ENCODE results near the gene ZNF552.
A peak's percentile ranks its signal among the peaks of the same experiment; 100 is the strongest.
"Not testable (repeated sequence)": the region's sequence is repeated elsewhere in the genome, so short reads cannot be mapped to it uniquely, and the experiment has no call there.

ZNF552 gene

GRCh38 chr19:57814505-57815246 lies at the start of gene ZNF552:
TSS of gene ZNF552 (minus strand) at chr19:57814913. CDS start at chr19:57814743, 170 bp downstream.
- H3K4me3 ChIP-seq (ENCODE audit: low read length): peak within 1 kb of the TSS; percentile 85
- no peaks in the 10 kb centered on the region for H3K9me3 ChIP-seq (ENCODE audit: control insufficient read depth, insufficient read depth, low read length)
- no peaks in the 10 kb centered on the region for H3K27me3 ChIP-seq (ENCODE audit: control insufficient read depth, insufficient read depth, low read length)
- WGBS (ENCODE audit: insufficient coverage, insufficient read length): no CpG with 5 or more reads among the region's 50 CpGs
- no peaks in the 10 kb centered on the region for H3K4me1 ChIP-seq (ENCODE audit: control insufficient read depth, insufficient read depth, low read length)
- peak; percentile 97 for DNase-seq (ENCODE audit: low read depth, low spot score)
- no peaks in the 10 kb centered on the region for H3K36me3 ChIP-seq (ENCODE audit: control insufficient read depth, insufficient read depth, low read length)
- no peak within 1 kb of the TSS for H3K27ac ChIP-seq (ENCODE audit: low read length)

GRCh38 chr19:57862351-57862750 lies 47.6 kb upstream of the ZNF552 start:
- no CpG with 5 or more reads among the region's 3 CpGs for WGBS (ENCODE audit: insufficient coverage, insufficient read length)
- not testable (repeated sequence) for H3K9me3 ChIP-seq (ENCODE audit: control insufficient read depth, insufficient read depth, low read length); H3K27me3 ChIP-seq (ENCODE audit: control insufficient read depth, insufficient read depth, low read length); H3K4me1 ChIP-seq (ENCODE audit: control insufficient read depth, insufficient read depth, low read length); H3K27ac ChIP-seq (ENCODE audit: low read length); H3K4me3 ChIP-seq (ENCODE audit: low read length); DNase-seq (ENCODE audit: low read depth, low spot score)
- peaks cover 10% of the 10 kb centered on the region; the same call in 1 of the 2 replicates for H3K36me3 ChIP-seq (ENCODE audit: control insufficient read depth, insufficient read depth, low read length)

GRCh38 chr19:57854117-57854516 lies 39.4 kb upstream of the ZNF552 start:
- not testable (repeated sequence) for H3K4me1 ChIP-seq (ENCODE audit: control insufficient read depth, insufficient read depth, low read length); DNase-seq (ENCODE audit: low read depth, low spot score); H3K9me3 ChIP-seq (ENCODE audit: control insufficient read depth, insufficient read depth, low read length); H3K27me3 ChIP-seq (ENCODE audit: control insufficient read depth, insufficient read depth, low read length); H3K27ac ChIP-seq (ENCODE audit: low read length); H3K36me3 ChIP-seq (ENCODE audit: control insufficient read depth, insufficient read depth, low read length); H3K4me3 ChIP-seq (ENCODE audit: low read length)
- no CpG with 5 or more reads among the region's 2 CpGs for WGBS (ENCODE audit: insufficient coverage, insufficient read length)

GRCh38 chr19:57851812-57852603 lies 37.3 kb upstream of the ZNF552 start:
- WGBS (ENCODE audit: insufficient coverage, insufficient read length): no CpG with 5 or more reads among the region's 6 CpGs
- not testable (repeated sequence) for H3K4me3 ChIP-seq (ENCODE audit: low read length); H3K36me3 ChIP-seq (ENCODE audit: control insufficient read depth, insufficient read depth, low read length); H3K9me3 ChIP-seq (ENCODE audit: control insufficient read depth, insufficient read depth, low read length); H3K27ac ChIP-seq (ENCODE audit: low read length); H3K27me3 ChIP-seq (ENCODE audit: control insufficient read depth, insufficient read depth, low read length); H3K4me1 ChIP-seq (ENCODE audit: control insufficient read depth, insufficient read depth, low read length); DNase-seq (ENCODE audit: low read depth, low spot score)

GRCh38 chr19:57850553-57851017 lies 35.9 kb upstream of the ZNF552 start:
- Histone ChIP-seq H3K4me1 (ENCODE audit: control insufficient read depth, insufficient read depth, low read length) (no peaks in the 10 kb centered on the region), H3K9me3 (ENCODE audit: control insufficient read depth, insufficient read depth, low read length) (no peaks in the 10 kb centered on the region), H3K27me3 (ENCODE audit: control insufficient read depth, insufficient read depth, low read length) (no peaks in the 10 kb centered on the region), H3K36me3 (ENCODE audit: control insufficient read depth, insufficient read depth, low read length) (no peaks in the 10 kb centered on the region), H3K4me3 (ENCODE audit: low read length) (peak overlapping the region; percentile 53; the same call in 1 of the 2 replicates), H3K27ac (ENCODE audit: low read length) (no peak overlapping the region)
- WGBS (ENCODE audit: insufficient coverage, insufficient read length): no CpG with 5 or more reads among the region's 11 CpGs
- DNase-seq (ENCODE audit: low read depth, low spot score): no peak

- not testable (repeated sequence) for H3K4me1 ChIP-seq (ENCODE audit: control insufficient read depth, insufficient read depth, low read length); H3K36me3 ChIP-seq (ENCODE audit: control insufficient read depth, insufficient read depth, low read length); H3K27me3 ChIP-seq (ENCODE audit: control insufficient read depth, insufficient read depth, low read length); H3K27ac ChIP-seq (ENCODE audit: low read length); H3K9me3 ChIP-seq (ENCODE audit: control insufficient read depth, insufficient read depth, low read length)
- peak within 1 kb of the TSS; percentile 53; the same call in 1 of the 2 replicates for H3K4me3 ChIP-seq (ENCODE audit: low read length)
- WGBS (ENCODE audit: insufficient coverage, insufficient read length): no CpG with 5 or more reads among the region's 42 CpGs
- DNase-seq (ENCODE audit: low read depth, low spot score): peak; percentile 48
Measured at GRCh38 chr19:57849666-57850473, 35.2 kb upstream of the ZNF552 start, which contains the start of gene ZNF587. TSS of gene ZNF587 (plus strand) at chr19:57849859. CDS start at chr19:57850039, 180 bp downstream.

- WGBS (ENCODE audit: insufficient coverage, insufficient read length): no CpG with 5 or more reads among the region's 2 CpGs
- not testable (repeated sequence) for H3K36me3 ChIP-seq (ENCODE audit: control insufficient read depth, insufficient read depth, low read length); DNase-seq (ENCODE audit: low read depth, low spot score); H3K9me3 ChIP-seq (ENCODE audit: control insufficient read depth, insufficient read depth, low read length); H3K4me3 ChIP-seq (ENCODE audit: low read length); H3K4me1 ChIP-seq (ENCODE audit: control insufficient read depth, insufficient read depth, low read length); H3K27ac ChIP-seq (ENCODE audit: low read length); H3K27me3 ChIP-seq (ENCODE audit: control insufficient read depth, insufficient read depth, low read length)
Measured at GRCh38 chr19:57849162-57849665, 34.5 kb upstream of the ZNF552 start.

- H3K36me3 ChIP-seq (ENCODE audit: control insufficient read depth, insufficient read depth, low read length); H3K4me1 ChIP-seq (ENCODE audit: control insufficient read depth, insufficient read depth, low read length): not testable (repeated sequence)
- no CpG with 5 or more reads among the region's 3 CpGs for WGBS (ENCODE audit: insufficient coverage, insufficient read length)
Measured at GRCh38 chr19:57847164-57847563, 32.5 kb upstream of the ZNF552 start.

GRCh38 chr19:57841122-57841763 lies 26.5 kb upstream of the ZNF552 start:
- no peaks in the 10 kb centered on the region for H3K27me3 ChIP-seq (ENCODE audit: control insufficient read depth, insufficient read depth, low read length)
- no peaks in the 10 kb centered on the region for H3K9me3 ChIP-seq (ENCODE audit: control insufficient read depth, insufficient read depth, low read length)
- WGBS (ENCODE audit: insufficient coverage, insufficient read length): no CpG with 5 or more reads among the region's 6 CpGs
- H3K4me1 ChIP-seq (ENCODE audit: control insufficient read depth, insufficient read depth, low read length): no peaks in the 10 kb centered on the region
- H3K4me3 ChIP-seq (ENCODE audit: low read length): no peak overlapping the region
- DNase-seq (ENCODE audit: low read depth, low spot score): no peak
- H3K27ac ChIP-seq (ENCODE audit: low read length): no peak overlapping the region
- H3K36me3 ChIP-seq (ENCODE audit: control insufficient read depth, insufficient read depth, low read length): peaks cover 12% of the 10 kb centered on the region; the same call in 1 of the 2 replicates

More at GRCh38 chr19:57847164-57847563, 32.5 kb upstream of the ZNF552 start:
- not testable (repeated sequence) for DNase-seq (ENCODE audit: low read depth, low spot score); H3K27me3 ChIP-seq (ENCODE audit: control insufficient read depth, insufficient read depth, low read length); H3K9me3 ChIP-seq (ENCODE audit: control insufficient read depth, insufficient read depth, low read length); H3K27ac ChIP-seq (ENCODE audit: low read length); H3K4me3 ChIP-seq (ENCODE audit: low read length)

Data from iPS DF 6.9 (cell line).